Liver (tissue), 9 donors: Measurements from ENCODE around the gene APOA1. TPM values are rescaled to one million over a fixed set of nuclear protein-coding genes. Genes with fewer than 3 reads are reported as not detected.

Experiments used
- DNase-seq: peaks from one replicate; pipeline ENCODE4 v3.0.0-alpha.2; 2017; ENCODE audit warnings: low spot score
- H3K27ac ChIP-seq, 2 donors: one replicate each; pipeline ENCODE4 v1.7.0; 2013; ENCODE audit warnings: inconsistent platforms in 2 of 2, low read length in 2 of 2, control low read depth in 1 of 2, low read depth in 1 of 2, mild to moderate bottlenecking in 1 of 2
- H3K27me3 ChIP-seq, 4 donors: one replicate each; pipeline versions ENCODE4 v1.6.1 to v1.7.0; 2013; ENCODE audit warnings: low read length in 3 of 4, inconsistent platforms in 1 of 4, mild to moderate bottlenecking in 1 of 4, moderate library complexity in 1 of 4; ENCODE audit not compliant: control insufficient read depth in 4 of 4, insufficient read depth in 4 of 4
- H3K36me3 ChIP-seq, 4 donors: one replicate each; pipeline versions ENCODE4 v1.6.1 to v1.7.0; 2013; ENCODE audit warnings: low read length in 3 of 4, mild to moderate bottlenecking in 3 of 4, low read depth in 1 of 4, moderate library complexity in 1 of 4; ENCODE audit not compliant: control insufficient read depth in 4 of 4, insufficient read depth in 3 of 4
- H3K4me1 ChIP-seq, 4 donors: one replicate each; pipeline versions ENCODE4 v1.6.1 to v1.7.0; 2013; ENCODE audit warnings: low read length in 3 of 4, mild to moderate bottlenecking in 3 of 4, moderate library complexity in 1 of 4; ENCODE audit not compliant: control insufficient read depth in 4 of 4, insufficient read depth in 4 of 4
- H3K4me3 ChIP-seq, 3 donors: one replicate each; pipeline versions ENCODE4 v1.6.1 to v1.7.0; 2013; ENCODE audit warnings: low read length in 3 of 3, control low read depth in 1 of 3, low read depth in 1 of 3, mild to moderate bottlenecking in 1 of 3
- H3K9ac ChIP-seq, 2 donors: one replicate each; pipeline ENCODE4 v1.7.0; 2013; ENCODE audit warnings: low read length in 2 of 2, mild to moderate bottlenecking in 2 of 2, moderate library complexity in 2 of 2, control low read depth in 1 of 2, low read depth in 1 of 2
- H3K9me3 ChIP-seq, 4 donors: one replicate each; pipeline versions ENCODE4 v1.6.1 to v1.7.0; 2013; ENCODE audit warnings: low read length in 3 of 4; ENCODE audit not compliant: control insufficient read depth in 4 of 4
- ATF3 ChIP-seq: IDR thresholded peaks from 2 replicates; pipeline ENCODE4 v1.6.1; 2016; ENCODE audit warnings: antibody characterized with exemption
- EGR1 ChIP-seq, 2 donors: IDR thresholded peaks; 2 replicates each; pipeline ENCODE4 v1.6.1; 2016 to 2018; ENCODE audit warnings: antibody characterized with exemption in 2 of 2, low read depth in 2 of 2
- FOXA1 ChIP-seq: IDR thresholded peaks from 2 replicates; pipeline ENCODE4 v1.6.1; 2016; ENCODE audit warnings: antibody characterized with exemption
- FOXA2 ChIP-seq: IDR thresholded peaks from 2 replicates; pipeline ENCODE4 v1.6.1; 2016; ENCODE audit warnings: antibody characterized with exemption
- GABPA ChIP-seq, 2 donors: IDR thresholded peaks in 1 of 2; conservative IDR thresholded peaks in 1 of 2; 2 replicates each; pipeline ENCODE4 v1.6.1; 2016; ENCODE audit warnings: antibody characterized with exemption in 2 of 2, mild to moderate bottlenecking in 1 of 2, moderate library complexity in 1 of 2
- HNF4A ChIP-seq, 2 donors: conservative IDR thresholded peaks; 2 replicates each; pipeline ENCODE4 v1.6.1; 2016; ENCODE audit warnings: antibody characterized with exemption in 2 of 2, mild to moderate bottlenecking in 2 of 2
- HNF4G ChIP-seq: IDR thresholded peaks from 2 replicates; pipeline ENCODE4 v1.6.1; 2016; ENCODE audit warnings: antibody characterized with exemption
- JUND ChIP-seq, 2 donors: IDR thresholded peaks; 2 replicates each; pipeline ENCODE4 v1.6.1; 2016; ENCODE audit warnings: antibody characterized with exemption in 2 of 2
- MAX ChIP-seq: IDR thresholded peaks from 2 replicates; pipeline ENCODE4 v1.6.1; 2016; ENCODE audit warnings: antibody characterized with exemption
- NR2F2 ChIP-seq: IDR thresholded peaks from 2 replicates; pipeline ENCODE4 v1.6.1; 2016; ENCODE audit warnings: antibody characterized with exemption
- RAD21 ChIP-seq, 2 donors: IDR thresholded peaks; 2 replicates each; pipeline ENCODE4 v1.6.1; 2016; ENCODE audit warnings: antibody characterized with exemption in 2 of 2, mild to moderate bottlenecking in 2 of 2
- REST ChIP-seq: IDR thresholded peaks from 2 replicates; pipeline ENCODE4 v1.6.1; 2016; ENCODE audit warnings: antibody characterized with exemption, mild to moderate bottlenecking
- RXRA ChIP-seq, 2 donors: IDR thresholded peaks; 2 replicates each; pipeline ENCODE4 v1.6.1; 2017 to 2018; ENCODE audit warnings: antibody characterized with exemption in 2 of 2, mild to moderate bottlenecking in 1 of 2
- SP1 ChIP-seq: IDR thresholded peaks from 2 replicates; pipeline ENCODE4 v1.6.1; 2018; ENCODE audit warnings: antibody characterized with exemption, mild to moderate bottlenecking
- TAF1 ChIP-seq: conservative IDR thresholded peaks from 2 replicates; pipeline ENCODE4 v1.6.1; 2016; ENCODE audit warnings: antibody characterized with exemption, mild to moderate bottlenecking
- YY1 ChIP-seq: IDR thresholded peaks from 2 replicates; pipeline ENCODE4 v1.6.1; 2016; ENCODE audit warnings: antibody characterized with exemption, mild to moderate bottlenecking
- ZBTB33 ChIP-seq: IDR thresholded peaks from 2 replicates; pipeline ENCODE4 v1.6.1; 2016; ENCODE audit warnings: antibody characterized with exemption
- WGBS: extraction: QIAGEN DNeasy Blood & Tissue Kit; methylation state at CpG from one replicate; pipeline ENCODE4 v1.1.7; 2013; 5-methylcytosine and 5-hydroxymethylcytosine counted together
- polyA plus RNA-seq, 2 donors: library from polyadenylated mRNA; stranded (reverse) in 1 of 2; unstranded in 1 of 2; fragments of 200-250 nt in 1 of 2; fragments of >200 nt in 1 of 2; fragmentation: Nextera tagmentation in 1 of 2; extraction: Ambion mirVana in 1 of 2; gene quantifications; one replicate each; pipeline versions ENCODE4 v1.2.1 to v1.2.3, GENCODE V29; 2013 to 2015
- total RNA-seq, 2 donors: library from RNA; depleted of rRNA; stranded (reverse); fragments of >200 nt; gene quantifications; one replicate each; pipeline ENCODE4 v1.2.3, GENCODE V29; 2014
- donor health status: healthy.
- donor health status: healthy.
- donor health status: healthy.
- donor health status: healthy.
- donor health status: healthy.

The APOA1 gene
- total and polyA plus RNA-seq, 4 donors = 4,271 to 17,093 (median 8,590) TPM

GRCh38 chr11:116849060-116849459 lies 11.6 kb upstream of the APOA1 start:
- no peak for DNase-seq
- Histone ChIP-seq H3K9ac (no peak overlapping the region), H3K4me3 (no peak overlapping the region), H3K4me1 (peaks cover 9 to 18% (median 12%) of the 10 kb centered on the region in 4 donors), H3K36me3 (peaks cover 9 to 46% (median 23%) of the 10 kb centered on the region in 4 donors), H3K27me3 (no peaks in the 10 kb centered on the region), H3K27ac (no peak overlapping the region), H3K9me3 (no peaks in the 10 kb centered on the region)
- 98% methylated on average over 12 of the region's 12 CpGs for WGBS
- TF ChIP-seq RAD21 (IDR thresholded peaks at IDR 0.05) (no peak), ATF3 (no peak), HNF4A (conservative IDR thresholded peaks at IDR 0.05) (no peak), ZBTB33 (no peak), MAX (no peak)

- H3K4me1 ChIP-seq = peaks cover 4 to 12% (median 10%) of the 10 kb centered on the region in 4 donors
- 98% methylated on average over 4 of the region's 4 CpGs for WGBS
- H3K27me3 ChIP-seq = no peaks in the 10 kb centered on the region
- H3K4me3 ChIP-seq = no peak overlapping the region
- H3K9me3 ChIP-seq = no peaks in the 10 kb centered on the region
- DNase-seq = no peak
- no peak overlapping the region for H3K9ac ChIP-seq
- no peak overlapping the region for H3K27ac ChIP-seq
- peaks cover 12 to 53% (median 25%) of the 10 kb centered on the region in 4 donors for H3K36me3 ChIP-seq
- TF ChIP-seq TAF1 (no peak), REST (no peak), ATF3 (no peak), FOXA2 (no peak), YY1 (no peak), FOXA1 (no peak), JUND (IDR thresholded peaks at IDR 0.05) (no peak), HNF4G (no peak)
Observed at GRCh38 chr11:116847612-116848011, 10.2 kb upstream of the APOA1 start.

GRCh38 chr11:116844722-116845121 lies 7.3 kb upstream of the APOA1 start:
- Histone ChIP-seq H3K9ac (no peak overlapping the region), H3K27me3 (no peaks in the 10 kb centered on the region), H3K4me3 (no peak overlapping the region), H3K9me3 (no peaks in the 10 kb centered on the region), H3K27ac (no peak overlapping the region), H3K4me1 (peaks cover 19 to 28% (median 23%) of the 10 kb centered on the region in 4 donors), H3K36me3 (peaks cover 12 to 53% (median 25%) of the 10 kb centered on the region in 4 donors)
- 85% methylated on average over 4 of the region's 4 CpGs for WGBS
- no peak for DNase-seq
- TF ChIP-seq MAX = no peak
- TF ChIP-seq SP1 = no peak
- no peak for TF ChIP-seq HNF4A (conservative IDR thresholded peaks at IDR 0.05)
- TF ChIP-seq FOXA1 = no peak
- TF ChIP-seq GABPA (IDR thresholded peaks at IDR 0.05 in 1 of 2, conservative IDR thresholded peaks at IDR 0.05 in 1 of 2) = no peak
- TF ChIP-seq RAD21 (IDR thresholded peaks at IDR 0.05) = no peak
- TF ChIP-seq HNF4G = no peak
- no peak for TF ChIP-seq FOXA2
- no peak for TF ChIP-seq NR2F2
- TF ChIP-seq ZBTB33 = no peak
- no peak for TF ChIP-seq EGR1 (IDR thresholded peaks at IDR 0.05; ENCODE audit: low read depth in 2 of 2)
- no peak for TF ChIP-seq TAF1
- TF ChIP-seq ATF3 = no peak
- TF ChIP-seq YY1 = no peak
- no peak for TF ChIP-seq RXRA (IDR thresholded peaks at IDR 0.05)
- no peak for TF ChIP-seq JUND (IDR thresholded peaks at IDR 0.05)
